HG02642 (cell line): ENCODE data around the gene SLC35F3.

ENCODE experiments used
- ATAC-seq: cut with Tn5 transposase; IDR thresholded peaks from one replicate; pipeline ENCODE4 v1.9.1; 2021; ENCODE audit warnings: mild to moderate bottlenecking; ENCODE audit not compliant: unreplicated experiment, poor library complexity

Gene SLC35F3

DNA sequence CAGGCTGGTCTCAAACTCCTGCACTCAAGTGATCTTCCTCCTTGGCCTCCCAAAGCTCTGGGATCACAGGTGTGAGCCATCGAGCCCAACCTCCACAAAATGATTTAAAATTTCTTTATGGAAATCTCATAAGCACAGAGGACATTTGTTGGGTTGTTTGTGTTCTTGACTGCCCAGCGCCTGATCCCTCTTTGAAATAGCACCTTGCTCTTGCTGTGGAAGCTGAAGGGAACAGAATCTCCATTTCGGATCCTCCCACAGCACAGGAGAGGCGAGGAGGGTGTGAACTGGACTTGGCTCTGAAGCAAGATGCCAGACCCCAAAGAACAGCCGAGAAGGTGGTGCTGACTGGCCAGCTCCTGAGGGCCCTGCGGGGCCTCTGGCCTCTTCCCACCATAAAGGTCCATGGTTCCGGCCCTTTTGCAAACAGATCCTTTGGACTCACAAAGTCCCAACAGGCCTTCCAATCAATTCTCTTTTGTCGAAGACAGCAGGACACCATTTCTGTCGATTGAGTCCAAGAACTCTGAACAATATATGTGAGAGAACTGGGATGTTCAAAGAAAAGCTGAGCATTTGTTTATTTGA is 423.2 kb downstream of the SLC35F3 start:
- ATAC-seq = no peak

DNA sequence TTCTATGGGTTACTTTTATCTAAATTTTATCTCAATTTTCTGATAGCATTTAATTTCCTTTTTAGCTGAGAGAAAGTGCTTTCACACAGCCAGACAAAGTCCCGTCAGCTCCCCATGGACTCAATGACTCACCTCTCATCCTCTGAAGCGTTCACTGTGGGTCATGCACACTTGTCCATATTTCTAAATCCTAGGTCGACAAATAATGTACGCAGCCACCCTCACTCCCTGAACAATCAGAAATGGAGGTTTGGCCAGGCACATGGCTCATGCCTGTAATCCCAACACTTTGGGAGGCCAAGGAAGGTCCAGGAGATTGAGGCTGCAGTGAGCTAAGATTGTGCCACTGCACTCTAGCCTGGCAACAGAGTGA is 426.4 kb downstream of the SLC35F3 start:
- ATAC-seq = no peak

DNA sequence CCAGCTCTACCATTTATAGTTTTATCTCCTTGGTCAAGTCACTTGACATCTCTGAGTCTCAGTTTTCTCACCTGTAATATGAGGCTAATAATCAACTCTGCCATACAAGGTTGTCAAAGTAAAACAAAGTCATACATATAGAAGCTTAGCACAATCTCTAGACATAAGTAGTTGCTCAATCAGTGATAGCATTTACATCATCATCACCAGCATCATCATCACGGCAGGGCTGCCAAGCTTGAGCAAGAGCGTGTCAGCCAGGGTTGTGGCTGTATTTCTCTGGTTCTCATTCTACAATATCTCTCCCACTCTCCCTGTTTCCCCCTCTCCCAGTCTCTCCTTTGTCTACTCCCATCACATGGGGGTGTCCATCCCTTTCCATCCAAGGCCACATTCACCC is 427.0 kb downstream of the SLC35F3 start:
- ATAC-seq = no peak

DNA sequence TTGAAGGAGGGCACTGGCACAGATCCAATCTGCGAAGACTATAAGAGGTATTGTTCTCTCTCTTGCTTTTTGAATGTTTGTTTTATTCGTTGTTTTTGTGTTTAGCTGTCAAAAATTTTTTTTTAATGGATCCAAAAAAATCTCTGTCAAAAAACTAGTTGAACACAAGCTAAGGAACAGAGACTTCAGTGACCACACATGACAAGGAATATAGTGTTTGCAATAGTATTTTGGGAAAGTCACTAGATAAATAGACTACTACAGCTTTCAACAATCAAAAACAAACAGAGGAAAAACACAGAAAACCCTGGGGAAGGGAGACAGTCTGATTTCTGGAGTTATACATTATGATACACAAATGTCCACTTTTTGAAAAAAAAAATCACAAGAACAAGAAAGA is 431.9 kb downstream of the SLC35F3 start:
- ATAC-seq = no peak

DNA sequence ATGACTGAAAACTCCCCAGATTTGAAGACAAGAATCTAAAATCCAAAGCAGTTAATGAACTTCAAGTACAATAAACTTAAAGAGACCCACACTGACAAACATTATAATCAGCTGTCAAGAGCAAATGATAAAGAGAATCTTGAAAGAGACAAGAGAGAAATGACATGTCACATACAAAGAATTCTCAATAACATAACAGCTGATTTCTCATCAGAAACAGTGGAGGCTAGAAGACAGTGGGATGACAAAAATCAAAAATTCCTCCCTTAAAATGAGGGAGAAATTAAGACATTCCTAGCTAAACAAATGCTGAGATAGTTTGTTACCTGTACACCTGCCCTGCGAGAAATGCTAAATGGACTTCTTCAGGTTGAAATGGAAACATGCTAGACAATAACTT is 432.8 kb downstream of the SLC35F3 start:
- ATAC-seq = no peak

DNA sequence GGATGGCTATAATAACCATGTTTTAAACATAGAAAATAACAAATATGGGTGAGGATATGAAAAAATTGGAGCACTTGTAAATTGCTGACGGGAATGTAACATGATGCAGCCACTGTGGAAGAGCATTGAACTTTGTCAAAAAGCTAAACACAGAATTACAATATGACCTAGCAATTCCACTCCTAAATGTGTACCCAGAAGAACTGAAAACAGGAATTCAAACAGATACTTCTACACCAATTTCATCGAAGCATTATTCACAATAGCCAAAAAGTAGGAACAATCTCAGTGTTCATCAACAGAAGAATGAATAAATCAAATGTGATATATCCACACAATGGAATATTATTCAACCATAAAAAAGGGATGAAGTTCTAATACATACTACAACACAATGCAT is 436.1 kb downstream of the SLC35F3 start:
- ATAC-seq = no peak

DNA sequence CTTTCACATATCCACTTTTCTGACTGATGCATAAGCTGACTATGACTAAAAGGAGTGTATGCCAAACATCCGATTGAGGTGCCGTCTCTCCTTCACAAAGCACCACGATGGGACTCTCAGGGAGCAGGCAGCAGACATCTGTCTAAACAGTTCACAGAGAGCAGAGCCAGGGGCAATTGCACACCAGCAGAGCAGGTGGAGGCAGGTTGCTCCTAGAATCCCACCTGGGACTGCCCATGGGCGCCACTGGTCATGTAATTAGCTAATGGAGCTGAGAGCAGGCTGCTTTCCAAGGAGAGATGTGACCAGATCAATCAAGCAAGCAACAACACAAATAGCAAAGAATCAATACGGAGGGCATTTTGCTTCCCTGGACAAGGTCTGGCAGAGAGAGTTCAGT is 438.3 kb downstream of the SLC35F3 start:
- no peak for ATAC-seq

DNA sequence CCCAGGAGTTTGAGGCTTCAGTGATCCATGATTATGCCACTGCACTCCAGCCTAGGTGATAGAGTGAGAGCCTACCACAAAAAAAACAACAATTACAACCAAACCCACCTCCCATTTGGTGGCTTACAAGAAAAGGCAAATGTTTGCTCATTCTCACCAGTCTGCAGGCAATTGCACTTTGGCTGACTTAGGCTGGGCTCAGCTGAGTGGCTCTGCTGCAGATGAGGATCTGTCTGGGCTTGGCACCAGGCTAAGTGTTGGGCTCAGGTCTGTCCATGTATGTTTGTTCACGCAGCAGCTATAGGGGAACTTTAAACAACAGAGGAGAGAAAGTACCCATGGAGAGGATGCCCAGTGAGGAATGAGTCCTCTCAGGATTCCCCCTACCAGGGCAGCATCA is 440.8 kb downstream of the SLC35F3 start:
- ATAC-seq = no peak

DNA sequence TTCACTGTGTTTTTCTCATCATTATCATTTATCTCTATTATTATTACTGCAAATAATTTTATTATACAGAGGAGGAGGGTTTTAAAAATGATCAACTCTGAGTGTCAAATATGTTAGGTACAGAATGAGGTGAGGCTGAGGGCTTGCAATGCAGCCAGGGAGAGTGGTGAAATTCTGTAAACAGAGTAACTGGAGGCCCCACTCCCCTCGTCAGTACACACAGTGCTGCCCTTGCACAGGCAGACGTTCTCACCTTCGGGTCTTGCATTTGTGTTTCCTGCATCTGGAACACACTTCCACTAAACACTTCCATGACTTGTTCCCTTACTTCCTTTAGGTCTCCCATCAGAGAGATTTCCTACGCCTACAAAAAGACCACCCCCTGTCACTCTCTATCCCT is 444.5 kb downstream of the SLC35F3 start:
- ATAC-seq = no peak

DNA sequence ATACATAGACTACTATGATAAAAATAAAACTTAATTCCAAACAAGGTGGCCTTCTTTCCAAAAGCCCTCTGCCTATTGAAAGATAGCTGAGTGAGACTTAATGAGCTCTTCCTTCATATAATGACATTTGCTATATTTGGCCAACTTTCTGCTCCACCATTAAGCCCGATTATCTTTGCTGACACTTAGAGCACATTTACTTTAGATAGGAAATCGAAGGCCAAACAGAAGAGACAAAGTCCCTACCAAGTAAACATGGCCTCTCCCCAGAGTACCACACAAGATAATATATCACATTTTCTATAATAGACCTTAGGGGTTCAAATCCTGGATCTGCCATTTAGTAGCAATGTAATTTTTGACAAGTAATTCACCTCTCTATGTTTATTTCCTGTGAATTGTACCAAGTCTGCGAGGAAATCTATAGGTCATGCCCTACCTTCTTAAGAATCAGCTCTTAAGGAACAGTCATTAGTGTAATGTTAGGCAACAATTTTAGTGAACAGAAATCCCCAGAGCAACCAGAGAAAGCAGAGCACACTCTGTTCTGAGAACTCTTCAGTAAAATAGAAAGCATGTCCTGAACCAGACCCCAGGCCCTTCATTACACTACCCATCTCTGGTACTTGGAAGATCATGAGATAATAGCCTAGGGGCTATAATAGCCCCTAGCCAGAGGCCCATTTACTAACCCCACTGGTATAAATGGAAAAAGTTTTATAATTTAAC is 451.5 kb downstream of the SLC35F3 start:
- ATAC-seq = no peak

DNA sequence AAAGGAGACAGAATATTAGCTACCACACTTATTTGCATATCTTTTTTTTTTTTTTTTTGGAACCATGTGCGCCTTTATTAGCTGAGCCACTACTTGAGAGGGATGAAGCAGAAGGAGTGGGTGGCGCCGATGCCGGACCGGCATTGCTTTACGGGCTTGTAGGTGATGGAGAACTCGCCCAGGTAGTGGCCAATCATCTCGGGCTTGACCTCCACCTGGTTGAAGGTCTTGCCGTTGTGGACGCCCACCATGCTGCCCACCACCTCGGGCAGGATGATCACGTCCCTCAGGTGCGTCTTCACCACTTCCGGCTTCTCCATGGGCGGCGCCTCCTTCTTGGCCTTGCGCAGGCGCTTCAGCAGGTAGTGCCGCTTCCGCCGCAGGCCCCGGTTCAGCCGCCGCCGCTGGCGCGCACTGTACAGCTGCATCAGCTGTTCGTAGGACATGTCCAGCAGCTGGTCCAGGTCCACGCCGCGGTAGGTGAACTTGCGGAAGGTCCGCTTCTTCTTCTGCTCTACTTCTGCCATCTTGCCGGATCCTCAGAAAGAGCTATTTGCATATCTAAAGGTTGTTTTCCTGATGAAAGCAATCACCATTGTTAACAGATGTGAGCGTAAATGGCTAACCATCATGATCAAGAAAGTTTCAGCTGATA is 452.3 kb downstream of the SLC35F3 start:
- peak; percentile 65 for ATAC-seq

DNA sequence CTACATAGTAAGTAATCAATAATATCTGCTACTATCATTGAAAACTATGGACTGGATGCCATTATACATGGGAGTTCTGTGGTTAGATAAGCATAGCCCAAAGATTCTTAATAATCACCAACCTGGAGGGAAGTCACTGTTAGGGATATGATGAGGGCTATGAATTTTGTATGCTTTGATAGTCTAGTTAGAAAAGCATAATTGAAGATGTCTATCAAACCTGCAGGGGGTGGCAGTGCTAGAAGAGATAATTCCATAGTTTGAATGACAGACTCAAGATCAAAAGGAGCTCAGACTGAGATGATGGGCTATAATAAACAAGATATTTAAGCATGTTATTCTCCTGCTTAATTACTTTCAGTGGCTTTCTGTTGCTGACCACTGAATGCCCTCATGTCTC is 453.4 kb downstream of the SLC35F3 start:
- no peak for ATAC-seq

DNA sequence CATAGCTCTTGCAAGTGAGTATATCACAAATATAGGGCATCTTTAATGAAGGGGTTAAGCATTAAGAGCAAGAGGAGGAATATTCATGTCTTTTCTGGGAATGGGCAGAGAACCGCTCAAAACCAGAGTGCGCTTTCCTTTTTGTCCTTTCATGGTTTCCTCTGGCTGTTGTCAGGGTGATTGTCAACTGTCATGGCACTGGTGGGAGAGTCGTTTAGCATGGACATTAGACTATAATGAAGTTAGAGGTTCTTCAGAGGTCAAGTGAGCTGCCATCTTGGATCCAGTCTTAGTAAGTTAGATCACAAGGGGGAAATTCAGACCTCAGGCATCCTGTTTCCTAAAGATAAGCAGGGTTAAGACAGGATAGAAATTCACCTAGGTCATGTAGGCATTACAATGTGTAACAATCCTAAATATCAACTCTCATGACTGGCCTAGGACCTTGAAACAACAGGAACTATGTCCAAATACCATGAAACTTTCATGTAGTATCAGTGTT is 456.7 kb downstream of the SLC35F3 start:
- no peak for ATAC-seq

DNA sequence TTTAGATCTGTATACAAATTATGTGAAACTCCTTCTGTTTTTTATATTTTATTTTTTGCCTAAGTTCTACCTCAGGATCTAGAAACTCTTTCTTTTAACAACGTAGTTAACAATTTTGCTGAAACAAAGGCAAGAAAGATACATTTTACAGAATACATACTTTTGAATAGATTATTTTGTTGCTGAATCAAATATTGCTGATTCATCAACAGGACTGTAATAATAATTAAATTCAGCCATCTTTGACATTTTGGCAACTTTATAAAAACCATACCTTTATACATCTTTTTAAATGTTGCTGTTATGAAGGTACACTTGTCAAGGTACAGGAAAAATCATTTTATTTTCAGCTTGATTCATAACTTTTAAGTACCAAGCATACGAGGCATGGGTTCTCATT is 458.1 kb downstream of the SLC35F3 start:
- no peak for ATAC-seq

DNA sequence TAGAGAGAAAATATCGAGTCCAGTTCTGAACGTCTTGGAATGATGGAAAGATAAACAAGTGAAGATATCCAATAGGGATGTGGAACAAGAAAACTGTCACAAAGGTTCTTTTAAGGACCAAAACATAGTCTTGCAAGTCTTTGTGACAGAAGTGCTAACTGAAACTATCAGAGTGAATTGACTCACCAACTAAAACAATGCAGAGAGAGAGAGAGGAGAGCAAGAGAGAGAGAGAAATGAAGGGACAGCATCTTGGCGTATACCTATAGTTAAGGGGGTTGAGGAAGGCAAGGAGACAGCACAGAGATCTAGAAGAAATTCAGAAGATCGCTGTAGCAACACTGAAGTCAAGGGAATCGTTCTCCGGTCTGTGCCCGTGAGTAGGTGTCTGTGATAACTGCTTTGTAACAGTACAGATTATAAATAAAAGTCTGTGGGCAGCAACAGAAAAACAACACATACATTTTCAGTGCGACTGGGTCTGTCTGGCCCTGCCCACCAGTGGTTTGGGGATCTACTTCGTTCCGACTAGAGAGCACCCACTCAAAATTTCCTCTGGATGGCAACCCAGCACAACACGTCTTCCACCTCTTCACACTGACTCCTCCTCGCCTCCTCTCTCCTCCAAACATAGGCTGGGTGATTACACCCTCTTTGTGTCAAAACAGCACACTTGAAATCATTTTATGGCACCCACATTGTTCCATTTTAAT is 464.0 kb downstream of the SLC35F3 start:
- no peak for ATAC-seq

DNA sequence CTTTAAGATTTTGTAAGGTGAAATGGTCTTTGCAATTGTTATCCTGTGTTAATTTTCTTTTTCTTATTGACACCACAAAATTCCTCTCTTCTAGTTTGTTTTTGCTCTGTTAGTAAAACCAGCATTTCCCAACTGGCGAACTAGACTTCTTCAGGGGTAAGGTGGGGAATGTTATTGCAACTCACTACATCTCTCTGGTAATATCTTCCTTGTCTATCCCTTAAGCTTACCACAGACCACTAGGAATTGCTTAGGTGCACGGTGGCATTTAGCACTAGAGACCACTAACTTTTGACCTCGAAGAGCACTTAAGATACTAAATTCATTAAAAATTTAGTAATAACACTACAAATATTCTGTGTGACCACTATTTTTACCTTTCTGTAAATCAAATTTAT is 464.6 kb downstream of the SLC35F3 start:
- no peak for ATAC-seq

DNA sequence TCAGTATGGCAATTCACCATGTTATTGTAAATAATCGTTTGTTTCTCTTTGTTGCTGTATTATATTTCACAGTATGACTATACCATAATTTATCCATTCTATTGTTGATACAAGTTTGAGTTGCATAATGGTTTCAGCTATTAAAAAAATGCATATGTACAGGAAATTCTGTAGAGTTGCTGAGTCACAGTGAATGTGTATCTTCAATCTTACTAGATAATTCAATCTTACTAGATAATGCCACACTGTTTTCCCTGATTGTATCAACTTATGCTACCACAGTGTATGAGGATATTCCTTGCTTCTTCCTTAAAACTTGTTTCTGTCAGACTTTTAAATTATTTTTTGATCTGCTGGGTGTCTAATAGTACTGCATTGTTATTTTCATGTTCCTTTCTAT is 465.3 kb downstream of the SLC35F3 start:
- ATAC-seq = no peak

DNA sequence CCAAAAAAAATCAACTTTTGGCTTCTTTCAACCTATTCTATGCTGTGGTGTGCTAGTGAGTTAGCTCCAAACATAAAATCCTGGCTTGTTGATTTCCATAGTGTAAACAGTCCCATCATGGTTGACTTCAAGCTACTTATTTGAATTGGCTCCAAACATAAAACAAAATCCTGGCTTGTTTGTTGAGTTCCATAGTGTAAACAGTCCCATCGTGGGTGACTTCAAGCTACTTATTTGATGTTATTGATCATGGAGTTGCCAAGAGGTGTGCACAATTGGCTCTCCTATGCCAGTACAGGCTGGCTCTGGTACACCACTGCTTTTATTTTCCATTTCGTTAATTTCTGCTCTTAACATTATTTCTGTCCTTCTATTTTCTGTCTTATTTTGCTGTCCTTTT is 466.9 kb downstream of the SLC35F3 start:
- no peak for ATAC-seq

DNA sequence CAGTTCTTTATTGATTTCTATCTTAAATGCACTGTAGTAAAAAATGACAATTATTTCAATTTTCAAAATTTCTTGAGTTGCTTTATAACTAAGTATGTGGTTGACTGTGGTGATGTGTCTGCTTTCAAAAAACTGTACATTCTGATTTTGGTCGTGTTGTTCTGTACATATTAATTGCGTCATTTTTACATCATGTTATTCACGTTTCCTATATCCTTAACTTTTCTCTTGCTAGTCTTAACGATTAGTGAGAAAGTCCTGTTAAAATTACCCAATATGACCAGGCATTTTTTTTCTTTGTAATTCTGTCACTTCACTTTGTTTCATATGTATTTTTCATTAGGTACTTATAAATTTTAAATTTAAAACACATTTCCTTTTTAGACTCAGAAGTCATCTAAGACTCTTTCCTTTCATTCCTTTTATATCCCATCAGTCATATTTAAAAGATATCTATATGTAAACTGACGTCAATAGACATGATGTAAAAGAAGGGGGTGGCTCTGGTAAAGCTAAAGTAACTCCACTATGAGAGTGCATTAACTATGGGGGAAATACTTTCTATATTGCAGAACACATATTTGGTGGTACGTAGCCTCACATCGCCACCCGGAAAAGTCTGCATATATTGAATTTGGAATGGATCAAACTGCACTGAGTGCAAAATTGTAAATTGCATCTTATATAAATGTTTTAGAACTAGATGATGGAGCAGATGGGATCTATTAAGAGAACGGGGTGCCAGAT is 467.7 kb downstream of the SLC35F3 start:
- ATAC-seq = no peak
